ENCODE results near the gene GPBAR1. TPM values are rescaled to one million over a fixed set of nuclear protein-coding genes. Genes with fewer than 3 reads are reported as not detected.

GPBAR1 gene
- polyA plus RNA-seq, 1 of the 3 experiments (the other 2 are of a cell fraction), result 0.13 TPM

DNA sequence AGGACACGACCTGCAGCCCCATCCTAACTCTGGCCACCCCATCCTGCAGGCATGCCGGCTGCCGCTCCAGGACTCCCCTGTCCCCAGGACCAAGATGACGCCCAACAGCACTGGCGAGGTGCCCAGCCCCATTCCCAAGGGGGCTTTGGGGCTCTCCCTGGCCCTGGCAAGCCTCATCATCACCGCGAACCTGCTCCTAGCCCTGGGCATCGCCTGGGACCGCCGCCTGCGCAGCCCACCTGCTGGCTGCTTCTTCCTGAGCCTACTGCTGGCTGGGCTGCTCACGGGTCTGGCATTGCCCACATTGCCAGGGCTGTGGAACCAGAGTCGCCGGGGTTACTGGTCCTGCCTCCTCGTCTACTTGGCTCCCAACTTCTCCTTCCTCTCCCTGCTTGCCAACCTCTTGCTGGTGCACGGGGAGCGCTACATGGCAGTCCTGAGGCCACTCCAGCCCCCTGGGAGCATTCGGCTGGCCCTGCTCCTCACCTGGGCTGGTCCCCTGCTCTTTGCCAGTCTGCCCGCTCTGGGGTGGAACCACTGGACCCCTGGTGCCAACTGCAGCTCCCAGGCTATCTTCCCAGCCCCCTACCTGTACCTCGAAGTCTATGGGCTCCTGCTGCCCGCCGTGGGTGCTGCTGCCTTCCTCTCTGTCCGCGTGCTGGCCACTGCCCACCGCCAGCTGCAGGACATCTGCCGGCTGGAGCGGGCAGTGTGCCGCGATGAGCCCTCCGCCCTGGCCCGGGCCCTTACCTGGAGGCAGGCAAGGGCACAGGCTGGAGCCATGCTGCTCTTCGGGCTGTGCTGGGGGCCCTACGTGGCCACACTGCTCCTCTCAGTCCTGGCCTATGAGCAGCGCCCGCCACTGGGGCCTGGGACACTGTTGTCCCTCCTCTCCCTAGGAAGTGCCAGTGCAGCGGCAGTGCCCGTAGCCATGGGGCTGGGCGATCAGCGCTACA, 2.1 kb downstream of the GPBAR1 start:
- H3K27me3 ChIP-seq (ENCODE audit: insufficient read depth), result no peaks in the 10 kb centered on the region
- TF ChIP-seq POLR2AphosphoS5 (IDR thresholded peaks at IDR 0.05; ENCODE audit: low read depth, low read length) (no peak), RXRA (IDR thresholded peaks at IDR 0.05; ENCODE audit: borderline replicate concordance, low read depth) (no peak), EZH2phosphoT487 (IDR thresholded peaks at IDR 0.05; ENCODE audit: borderline replicate concordance, low read depth) (no peak)
- TF ChIP-seq, protein P1, sequence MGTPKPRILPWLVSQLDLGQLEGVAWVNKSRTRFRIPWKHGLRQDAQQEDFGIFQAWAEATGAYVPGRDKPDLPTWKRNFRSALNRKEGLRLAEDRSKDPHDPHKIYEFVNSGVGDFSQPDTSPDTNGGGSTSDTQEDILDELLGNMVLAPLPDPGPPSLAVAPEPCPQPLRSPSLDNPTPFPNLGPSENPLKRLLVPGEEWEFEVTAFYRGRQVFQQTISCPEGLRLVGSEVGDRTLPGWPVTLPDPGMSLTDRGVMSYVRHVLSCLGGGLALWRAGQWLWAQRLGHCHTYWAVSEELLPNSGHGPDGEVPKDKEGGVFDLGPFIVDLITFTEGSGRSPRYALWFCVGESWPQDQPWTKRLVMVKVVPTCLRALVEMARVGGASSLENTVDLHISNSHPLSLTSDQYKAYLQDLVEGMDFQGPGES (IDR thresholded peaks at IDR 0.05; ENCODE audit: low read depth, low read length), result no peak
- DNase-seq, result no peak
- ChIA-PET CTCF (no interaction called here), POLR2A (interaction anchor here (0.7 kb wide), 1 partner anchor 8 kb away, joined by 3 read pairs; no protein-coding TSS in a partner anchor)
- H3K9me3 ChIP-seq, result no peaks in the 10 kb centered on the region
- H3F3A ChIP-seq (replicated peaks; ENCODE audit: insufficient read depth), result peaks cover 7% of the 10 kb centered on the region
- H3K27ac ChIP-seq (ENCODE audit: low read depth in 2 of 2, low read length in 1 of 2), result peak overlapping the region in 1 of 2 experiments; percentile 74; a peak in 1 of 4 replicates
- no peaks in the 10 kb centered on the region for H3K9me2 ChIP-seq
- H3K4me2 ChIP-seq, result no peak overlapping the region
- H2AFZ ChIP-seq (ENCODE audit: low read depth), result no peak overlapping the region
- H3K4me1 ChIP-seq (ENCODE audit: control insufficient read depth in 1 of 2, insufficient read depth in 2 of 2, low read depth in 1 of 2, low read length in 1 of 2), result peaks cover 11 to 52% of the 10 kb centered on the region in 2 experiments
- H4K20me1 ChIP-seq (ENCODE audit: insufficient read depth), result no peaks in the 10 kb centered on the region; the same call in 1 of the 2 replicates
- H3K4me3 ChIP-seq (ENCODE audit: low read depth in 2 of 2, low read length in 1 of 2), result no peak overlapping the region
- WGBS (ENCODE audit: low lambda C conversion rate), result 90% methylated on average over 21 of the region's 39 CpGs
- H3K9ac ChIP-seq, result no peak overlapping the region
- peaks cover 8 to 48% of the 10 kb centered on the region in 2 experiments for H3K36me3 ChIP-seq (replicated peaks in 1 of 2; ENCODE audit: control insufficient read depth in 1 of 2, insufficient read depth in 2 of 2, low read length in 1 of 2)
- H3K79me2 ChIP-seq (ENCODE audit: insufficient read depth), result peaks cover 12% of the 10 kb centered on the region; the same call in 1 of the 2 replicates

DNA sequence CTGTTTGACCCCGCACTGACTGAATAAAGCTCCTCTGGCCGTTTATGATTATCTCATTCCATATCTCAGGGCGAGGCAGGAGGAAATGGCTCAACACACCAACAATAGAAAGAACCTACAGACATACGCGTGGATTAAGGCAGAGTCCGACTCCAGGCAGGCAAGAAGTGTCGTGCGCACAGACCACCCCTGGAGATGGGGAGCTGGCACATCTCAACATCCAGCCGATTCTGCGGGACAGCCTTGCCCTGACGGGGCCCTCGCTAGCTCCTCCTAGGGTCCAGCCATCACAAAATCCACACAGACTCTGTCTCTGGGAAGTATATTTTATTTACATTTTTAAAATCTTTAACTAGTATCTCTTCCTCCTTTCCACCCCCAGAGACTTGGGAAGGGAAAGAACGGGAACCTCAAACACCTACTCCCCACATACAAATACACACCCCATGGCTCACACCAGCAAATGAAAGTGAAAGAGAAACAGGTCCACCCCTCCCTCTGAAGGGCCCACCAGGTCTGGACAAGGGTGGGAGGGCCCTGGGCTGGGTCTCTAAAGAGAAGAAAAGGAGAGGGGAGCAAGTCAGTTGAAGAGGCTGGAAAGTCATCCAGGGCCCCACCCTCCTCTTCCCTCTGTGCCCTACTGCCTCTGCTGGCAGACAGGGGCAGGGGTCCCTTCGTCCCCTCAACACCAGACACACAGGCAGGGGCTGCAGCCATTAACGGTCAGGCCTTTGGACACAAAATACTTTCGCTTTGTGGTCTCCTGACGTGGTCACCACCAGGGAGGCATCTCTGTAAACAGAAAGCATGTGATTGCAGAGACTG, 3.2 kb downstream of the GPBAR1 start:
- DNase-seq, result no peak
- Histone ChIP-seq H3K27ac (ENCODE audit: low read depth in 2 of 2, low read length in 1 of 2) (no peak overlapping the region; a peak in 1 of 4 replicates), H3K4me3 (ENCODE audit: low read depth in 2 of 2, low read length in 1 of 2) (no peak overlapping the region), H3K36me3 (replicated peaks in 1 of 2; ENCODE audit: control insufficient read depth in 1 of 2, insufficient read depth in 2 of 2, low read length in 1 of 2) (peaks cover 11 to 48% of the 10 kb centered on the region in 2 experiments), H3F3A (replicated peaks; ENCODE audit: insufficient read depth) (no peaks in the 10 kb centered on the region), H3K79me2 (ENCODE audit: insufficient read depth) (peaks cover 23% of the 10 kb centered on the region), H4K20me1 (ENCODE audit: insufficient read depth) (peaks cover 1% of the 10 kb centered on the region; the same call in 1 of the 2 replicates), H3K4me2 (no peak overlapping the region), H3K27me3 (ENCODE audit: insufficient read depth) (no peaks in the 10 kb centered on the region), H3K9me2 (no peaks in the 10 kb centered on the region), H2AFZ (ENCODE audit: low read depth) (no peak overlapping the region), H3K4me1 (ENCODE audit: control insufficient read depth in 1 of 2, insufficient read depth in 2 of 2, low read depth in 1 of 2, low read length in 1 of 2) (peaks cover 5 to 47% of the 10 kb centered on the region in 2 experiments), H3K9ac (no peak overlapping the region), H3K9me3 (no peaks in the 10 kb centered on the region)
- 90% methylated on average over 12 of the region's 17 CpGs for WGBS (ENCODE audit: low lambda C conversion rate)
- TF ChIP-seq RFX5 (IDR thresholded peaks at IDR 0.05; ENCODE audit: low read length) (no peak), MXI1 (IDR thresholded peaks at IDR 0.05; ENCODE audit: low read depth, low read length) (no peak), CHD2 (IDR thresholded peaks at IDR 0.05; ENCODE audit: low read length, partially characterized antibody) (no peak), RAD21 (IDR thresholded peaks at IDR 0.05; ENCODE audit: low read length) (no peak), TAF1 (IDR thresholded peaks at IDR 0.05; ENCODE audit: borderline replicate concordance, low read depth, low read length) (no peak), JUND (IDR thresholded peaks at IDR 0.05) (no peak), MEF2A (IDR thresholded peaks at IDR 0.05; ENCODE audit: borderline replicate concordance, low read depth) (no peak), FOSL2 (IDR thresholded peaks at IDR 0.05; ENCODE audit: borderline replicate concordance, low read depth) (no peak)
- TF ChIP-seq, protein P2, sequence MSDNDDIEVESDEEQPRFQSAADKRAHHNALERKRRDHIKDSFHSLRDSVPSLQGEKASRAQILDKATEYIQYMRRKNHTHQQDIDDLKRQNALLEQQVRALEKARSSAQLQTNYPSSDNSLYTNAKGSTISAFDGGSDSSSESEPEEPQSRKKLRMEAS (IDR thresholded peaks at IDR 0.05; ENCODE audit: low read depth), result no peak
- TF ChIP-seq, protein P3, sequence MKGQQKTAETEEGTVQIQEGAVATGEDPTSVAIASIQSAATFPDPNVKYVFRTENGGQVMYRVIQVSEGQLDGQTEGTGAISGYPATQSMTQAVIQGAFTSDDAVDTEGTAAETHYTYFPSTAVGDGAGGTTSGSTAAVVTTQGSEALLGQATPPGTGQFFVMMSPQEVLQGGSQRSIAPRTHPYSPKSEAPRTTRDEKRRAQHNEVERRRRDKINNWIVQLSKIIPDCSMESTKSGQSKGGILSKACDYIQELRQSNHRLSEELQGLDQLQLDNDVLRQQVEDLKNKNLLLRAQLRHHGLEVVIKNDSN (IDR thresholded peaks at IDR 0.05; ENCODE audit: borderline replicate concordance, low read depth), result no peak
- TF ChIP-seq, protein P4, sequence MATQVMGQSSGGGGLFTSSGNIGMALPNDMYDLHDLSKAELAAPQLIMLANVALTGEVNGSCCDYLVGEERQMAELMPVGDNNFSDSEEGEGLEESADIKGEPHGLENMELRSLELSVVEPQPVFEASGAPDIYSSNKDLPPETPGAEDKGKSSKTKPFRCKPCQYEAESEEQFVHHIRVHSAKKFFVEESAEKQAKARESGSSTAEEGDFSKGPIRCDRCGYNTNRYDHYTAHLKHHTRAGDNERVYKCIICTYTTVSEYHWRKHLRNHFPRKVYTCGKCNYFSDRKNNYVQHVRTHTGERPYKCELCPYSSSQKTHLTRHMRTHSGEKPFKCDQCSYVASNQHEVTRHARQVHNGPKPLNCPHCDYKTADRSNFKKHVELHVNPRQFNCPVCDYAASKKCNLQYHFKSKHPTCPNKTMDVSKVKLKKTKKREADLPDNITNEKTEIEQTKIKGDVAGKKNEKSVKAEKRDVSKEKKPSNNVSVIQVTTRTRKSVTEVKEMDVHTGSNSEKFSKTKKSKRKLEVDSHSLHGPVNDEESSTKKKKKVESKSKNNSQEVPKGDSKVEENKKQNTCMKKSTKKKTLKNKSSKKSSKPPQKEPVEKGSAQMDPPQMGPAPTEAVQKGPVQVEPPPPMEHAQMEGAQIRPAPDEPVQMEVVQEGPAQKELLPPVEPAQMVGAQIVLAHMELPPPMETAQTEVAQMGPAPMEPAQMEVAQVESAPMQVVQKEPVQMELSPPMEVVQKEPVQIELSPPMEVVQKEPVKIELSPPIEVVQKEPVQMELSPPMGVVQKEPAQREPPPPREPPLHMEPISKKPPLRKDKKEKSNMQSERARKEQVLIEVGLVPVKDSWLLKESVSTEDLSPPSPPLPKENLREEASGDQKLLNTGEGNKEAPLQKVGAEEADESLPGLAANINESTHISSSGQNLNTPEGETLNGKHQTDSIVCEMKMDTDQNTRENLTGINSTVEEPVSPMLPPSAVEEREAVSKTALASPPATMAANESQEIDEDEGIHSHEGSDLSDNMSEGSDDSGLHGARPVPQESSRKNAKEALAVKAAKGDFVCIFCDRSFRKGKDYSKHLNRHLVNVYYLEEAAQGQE (IDR thresholded peaks at IDR 0.05; ENCODE audit: low read depth, low read length), result no peak
- ChIA-PET CTCF (no interaction called here), POLR2A (no interaction called here)

All from SK-N-SH (cell line).